ENCODE results near the gene IQSEC1.

The IQSEC1 gene

DNA sequence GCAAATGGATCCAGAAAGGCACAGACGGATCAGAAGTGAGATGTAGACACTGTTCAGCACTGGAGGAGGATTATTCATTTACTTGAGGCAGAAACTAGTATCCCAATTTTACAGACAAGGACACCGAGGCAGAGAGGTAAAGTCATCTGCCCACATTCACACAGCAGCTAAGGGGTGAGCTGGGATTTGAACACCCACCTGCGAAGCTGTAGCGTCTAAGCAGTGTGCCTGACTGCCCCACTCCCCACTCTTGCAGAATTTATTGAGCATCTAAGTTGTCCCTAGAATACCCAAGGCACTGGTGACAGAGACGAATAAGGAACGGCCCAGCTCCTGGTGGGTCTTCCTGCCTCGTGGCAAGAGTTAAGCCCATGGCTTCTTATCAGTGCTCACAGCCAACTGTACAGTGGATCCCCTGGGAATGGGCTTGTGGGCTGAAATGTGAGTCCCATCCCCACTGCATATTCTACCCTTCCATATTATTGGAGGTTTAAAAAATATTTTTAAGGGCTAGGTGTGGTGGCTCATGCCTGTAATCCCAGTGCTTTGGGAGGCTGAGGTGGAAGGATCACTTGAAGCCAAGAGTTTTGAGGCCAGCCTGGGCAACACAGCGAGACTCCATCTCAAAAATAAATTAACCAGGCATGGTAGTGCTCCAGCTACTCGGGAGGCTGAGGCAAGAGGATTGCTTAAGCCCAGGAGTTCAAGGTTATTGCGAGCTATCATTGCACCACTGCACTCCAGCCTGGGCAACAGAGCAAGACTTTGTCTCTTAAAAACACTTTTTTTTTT, 77.6 kb downstream of the IQSEC1 start:
- no peak for DNase-seq

DNA sequence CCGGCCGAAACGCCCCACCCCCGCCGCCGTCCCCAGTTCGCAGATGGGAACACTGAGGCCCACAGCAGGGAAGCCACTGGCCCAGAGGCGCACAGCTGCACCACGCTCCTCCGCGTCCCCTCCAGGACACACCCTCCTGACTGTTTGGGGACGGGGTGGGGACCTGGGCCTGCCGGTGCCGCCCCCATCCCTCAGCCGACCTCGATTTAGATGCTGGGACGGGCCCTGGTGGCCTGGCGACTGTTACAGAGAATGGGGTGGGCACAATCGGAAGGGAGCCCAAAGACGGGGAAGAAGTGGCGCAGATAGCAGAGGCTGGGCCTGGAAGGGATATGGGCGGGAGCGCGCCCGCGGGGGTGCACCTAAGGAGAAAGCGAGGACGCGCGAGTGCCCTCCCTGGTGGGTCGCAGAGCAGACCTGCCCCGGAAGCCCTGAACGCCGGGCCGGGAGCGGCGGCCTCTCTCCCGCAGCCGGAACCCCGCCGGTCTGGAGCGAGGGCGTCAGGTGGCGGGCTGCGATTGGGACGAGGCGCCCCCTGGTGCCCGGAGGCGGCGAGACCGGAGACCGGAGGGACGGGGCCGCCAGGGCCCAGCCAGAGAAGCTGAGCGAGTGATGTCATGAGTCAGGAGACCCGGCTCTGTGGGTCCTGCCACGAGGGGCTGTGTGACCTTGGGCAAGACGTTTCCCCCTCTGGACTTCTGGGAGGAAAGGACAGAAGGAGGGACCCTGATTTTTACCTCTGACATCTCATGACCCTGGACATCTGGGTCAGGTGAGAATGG, 78.4 kb downstream of the IQSEC1 start:
- peak; percentile 27 for DNase-seq

DNA sequence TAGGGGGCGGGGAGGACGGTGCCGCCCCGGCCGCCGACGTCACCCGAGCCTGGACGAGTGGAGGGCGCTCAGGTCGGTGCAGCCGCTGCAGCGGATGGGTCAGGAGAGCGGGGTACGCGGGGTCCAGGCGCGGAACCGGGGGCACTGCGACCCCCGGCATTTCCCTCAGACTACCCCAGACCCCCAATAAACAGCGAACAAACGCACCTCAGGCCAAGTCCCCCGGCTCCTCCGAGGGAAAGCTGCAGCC, 78.9 kb downstream of the IQSEC1 start:
- no peak for DNase-seq

DNA sequence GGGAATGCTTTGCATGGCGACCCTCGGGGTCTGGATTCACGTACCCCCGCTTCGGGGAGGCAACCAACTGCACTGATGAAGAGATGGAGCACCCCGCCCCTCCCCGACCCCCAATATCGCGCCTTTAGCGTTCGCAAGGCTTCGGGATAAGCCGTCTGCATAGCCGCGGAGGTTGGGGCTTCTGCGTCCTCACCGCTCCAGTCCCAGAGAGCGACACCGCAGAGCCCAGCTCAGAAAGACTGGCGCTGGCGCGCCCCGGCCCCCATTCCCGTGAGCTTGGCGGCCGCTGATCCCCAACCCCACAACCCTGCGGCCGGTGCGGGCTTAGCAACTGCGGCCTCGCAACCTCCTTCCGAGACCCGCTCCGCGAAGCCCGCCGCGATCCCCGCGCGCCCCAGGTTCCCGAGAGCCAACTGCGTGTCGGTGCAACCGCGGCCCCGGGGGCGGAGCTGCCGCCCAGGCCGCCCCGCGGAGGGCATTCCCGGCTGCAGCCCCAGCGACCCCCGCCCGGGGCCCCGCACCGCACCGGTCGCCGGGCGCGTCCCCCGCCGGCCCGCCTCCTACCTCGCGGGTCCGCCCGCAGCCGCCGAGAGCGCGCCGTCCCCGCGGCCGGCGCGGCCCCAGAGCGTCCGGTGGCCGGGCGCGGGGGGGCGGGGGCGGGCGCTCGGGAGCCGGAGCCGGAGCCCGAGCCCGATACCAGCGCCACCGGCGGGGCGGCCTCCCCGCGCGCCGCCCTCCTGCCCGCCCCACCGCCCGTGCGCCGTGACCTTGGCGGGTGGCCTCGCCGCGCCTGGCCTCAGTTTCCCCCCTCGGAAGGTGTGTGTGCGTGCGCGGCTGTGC, 79.5 kb downstream of the IQSEC1 start:
- no peak for DNase-seq

DNA sequence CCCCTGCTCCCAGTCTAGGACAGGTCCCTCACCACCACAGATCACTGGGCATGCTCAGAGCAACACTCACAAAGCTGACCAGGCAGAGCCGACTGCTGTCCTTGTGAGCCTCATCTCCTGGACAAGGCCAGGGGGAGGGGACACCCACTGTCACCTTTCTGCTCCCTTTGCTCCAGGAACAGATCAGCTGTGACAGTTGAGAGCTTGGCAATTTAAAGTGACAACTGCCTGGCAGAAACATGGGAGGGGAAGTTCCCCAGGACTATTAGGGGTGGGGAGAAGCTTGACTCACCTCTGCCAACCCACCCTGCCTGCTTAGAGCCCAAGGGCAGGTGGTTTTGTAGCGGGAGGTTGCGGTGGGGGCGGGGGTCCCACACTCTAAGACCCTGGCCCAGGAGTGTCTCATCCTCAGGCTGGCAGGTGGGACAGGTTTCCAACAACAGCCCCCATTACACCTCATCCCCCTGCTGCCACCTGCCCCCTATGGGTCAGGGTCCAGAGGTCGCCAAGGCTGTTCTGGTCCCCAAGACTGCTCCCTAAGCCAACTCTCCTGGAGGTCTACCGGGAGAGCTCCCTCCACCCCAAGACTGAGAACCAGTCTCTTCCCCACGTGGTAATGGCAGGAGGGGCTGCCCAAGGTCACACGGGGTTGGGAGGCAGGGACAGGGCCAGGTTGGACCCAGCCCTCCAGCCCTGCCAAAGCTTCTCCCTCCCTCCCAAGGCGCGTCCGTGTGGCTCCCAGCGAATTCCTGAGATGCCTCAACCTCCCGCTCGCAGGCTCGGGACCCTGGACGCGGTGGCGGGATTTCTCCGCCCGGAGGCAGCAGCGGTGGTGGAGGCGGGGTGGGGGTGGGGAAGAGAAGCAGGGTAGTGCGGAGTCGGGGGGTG, 80.4 kb downstream of the IQSEC1 start:
- no peak for DNase-seq

DNA sequence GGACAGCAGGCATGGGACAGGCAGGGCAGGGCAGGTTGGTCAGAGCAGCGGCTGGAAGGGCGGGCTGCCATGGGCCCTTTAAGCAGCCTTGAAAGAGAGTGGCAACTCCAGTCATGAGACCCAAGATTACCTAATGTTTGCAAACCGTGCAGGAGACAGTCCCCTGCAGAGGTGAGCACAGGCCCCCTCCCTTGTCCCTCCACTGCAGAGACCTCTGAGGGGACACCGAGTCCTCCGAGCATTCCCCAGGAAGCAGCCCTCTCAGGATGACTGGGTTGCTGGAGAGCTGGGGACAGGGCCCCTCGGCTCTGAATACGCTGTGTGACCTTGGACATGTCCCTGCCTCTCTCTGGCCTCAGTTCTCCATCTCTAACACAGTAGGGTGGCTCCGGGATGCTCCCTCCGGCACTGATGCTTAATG, 81.4 kb downstream of the IQSEC1 start:
- no peak for DNase-seq

DNA sequence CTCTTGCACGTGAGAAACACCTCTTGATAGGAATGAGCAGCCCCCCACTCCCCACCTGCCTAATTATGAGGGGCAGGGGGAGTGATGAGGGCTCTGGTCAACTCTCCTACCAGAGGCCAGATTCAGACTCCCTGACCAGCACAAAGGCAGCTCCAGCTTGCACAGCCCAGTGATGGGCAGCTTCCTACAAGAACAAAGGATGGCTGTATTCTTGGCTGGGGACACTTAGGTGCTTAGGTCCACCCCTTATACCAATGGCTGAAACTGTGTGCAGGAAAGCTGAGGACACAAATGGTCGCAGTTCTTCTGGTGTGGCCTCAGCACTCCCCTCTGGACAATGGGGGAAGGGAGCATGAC, 81.8 kb downstream of the IQSEC1 start:
- DNase-seq: no peak

DNA sequence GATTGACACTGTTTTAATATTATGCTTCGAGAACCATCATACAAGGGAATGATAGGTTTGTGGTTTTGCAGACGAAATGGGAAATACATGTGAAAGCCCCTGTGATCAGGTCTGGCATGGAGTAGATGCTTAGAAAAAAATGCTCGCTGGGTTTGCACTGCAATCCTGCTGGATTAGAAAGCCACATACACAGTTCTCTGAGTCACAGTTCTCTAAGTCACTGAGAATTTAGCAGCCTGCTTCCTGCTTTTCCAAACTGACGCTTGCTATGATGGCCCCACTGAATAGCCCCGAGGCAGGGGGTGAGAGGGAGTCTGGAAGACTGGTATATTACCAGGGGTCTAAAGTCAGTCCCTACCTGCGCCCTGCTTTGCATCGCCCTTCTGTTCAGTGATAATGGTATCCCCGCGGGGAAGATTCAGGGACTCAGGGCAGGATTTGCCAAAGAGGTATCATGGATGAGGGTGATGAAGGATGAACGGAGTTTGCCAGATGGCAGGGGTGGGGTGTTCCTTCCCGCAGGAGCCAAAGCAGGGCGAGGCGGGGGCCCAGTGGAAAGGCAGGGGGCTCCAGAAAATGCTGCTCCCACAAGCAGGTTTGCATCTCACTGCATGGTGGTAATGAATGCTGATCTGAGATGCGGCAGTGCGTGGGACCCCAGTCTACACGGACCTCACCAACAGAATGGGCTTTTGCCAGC, 82.3 kb downstream of the IQSEC1 start:
- DNase-seq: no peak

DNA sequence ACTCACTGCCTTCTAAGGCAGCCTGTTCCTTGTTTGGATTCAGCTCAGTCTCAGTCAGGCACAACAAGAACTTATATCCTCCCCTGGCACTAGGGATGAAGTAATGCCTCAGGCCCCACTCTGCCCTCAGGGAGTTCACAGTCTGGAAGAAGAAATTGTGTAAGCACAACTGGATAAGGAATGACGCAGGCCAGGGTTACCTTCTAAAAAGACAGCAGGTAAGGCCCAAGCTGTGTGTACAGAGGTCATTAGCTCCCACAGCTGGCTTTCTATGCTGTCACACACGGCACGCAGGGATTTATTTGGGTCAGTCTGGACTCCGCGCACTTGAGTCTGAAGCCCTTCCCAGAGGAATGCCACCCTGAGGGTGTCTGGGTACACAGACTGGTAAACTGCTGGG, 82.9 kb downstream of the IQSEC1 start:
- no peak for DNase-seq

DNA sequence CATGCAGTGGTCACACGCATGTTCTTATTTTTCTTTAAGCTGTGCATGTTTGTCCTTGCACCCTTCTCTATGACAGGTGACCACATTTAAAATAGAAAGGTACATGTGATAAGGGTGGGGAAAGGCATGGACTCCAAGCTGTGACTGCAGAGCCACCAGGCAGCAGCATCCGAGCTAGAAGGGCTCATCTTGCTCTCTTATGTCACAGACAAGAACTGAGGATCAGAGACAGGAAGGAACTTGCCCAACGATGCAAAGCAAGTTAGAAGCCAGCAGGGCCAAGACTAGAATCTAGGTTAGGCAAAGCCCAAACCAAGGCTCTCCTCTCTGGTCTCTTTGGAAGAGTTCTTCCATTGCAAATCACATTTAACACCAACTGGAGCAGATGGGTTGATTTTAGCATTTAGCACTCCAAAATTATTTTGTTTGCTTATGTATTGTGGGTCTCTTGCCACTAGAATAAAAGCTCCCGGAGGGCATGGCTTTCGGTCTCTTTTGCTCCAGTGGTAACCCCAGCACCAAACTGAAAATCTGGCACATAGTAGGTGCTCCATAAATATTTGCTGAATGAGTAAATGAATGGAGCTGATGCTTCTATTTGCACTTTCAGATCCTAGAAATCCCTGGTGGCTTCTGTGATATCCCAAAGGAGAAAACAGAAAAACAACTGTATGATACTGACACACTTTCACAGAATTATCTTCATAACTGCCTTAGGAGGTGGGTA, 84.3 kb downstream of the IQSEC1 start:
- DNase-seq: no peak

DNA sequence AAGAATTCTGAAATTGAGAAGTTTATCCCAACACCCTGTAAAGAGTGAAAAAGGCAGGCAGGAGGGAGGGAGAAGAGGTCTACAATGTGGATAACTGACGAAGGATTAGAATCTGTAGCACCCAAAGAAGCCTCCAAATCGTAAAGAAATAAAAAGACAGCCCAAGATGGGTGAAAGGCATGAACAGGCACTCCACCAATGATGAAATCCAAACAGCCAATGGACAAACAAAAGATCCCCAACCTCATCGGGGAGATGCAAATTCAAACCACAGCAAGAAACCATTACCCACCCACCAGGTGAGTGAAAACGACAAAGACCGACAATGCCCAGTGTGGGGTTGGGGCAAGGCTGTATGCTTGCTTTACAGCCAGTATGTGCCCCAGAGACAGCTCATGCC, 85.6 kb downstream of the IQSEC1 start:
- DNase-seq: no peak

DNA sequence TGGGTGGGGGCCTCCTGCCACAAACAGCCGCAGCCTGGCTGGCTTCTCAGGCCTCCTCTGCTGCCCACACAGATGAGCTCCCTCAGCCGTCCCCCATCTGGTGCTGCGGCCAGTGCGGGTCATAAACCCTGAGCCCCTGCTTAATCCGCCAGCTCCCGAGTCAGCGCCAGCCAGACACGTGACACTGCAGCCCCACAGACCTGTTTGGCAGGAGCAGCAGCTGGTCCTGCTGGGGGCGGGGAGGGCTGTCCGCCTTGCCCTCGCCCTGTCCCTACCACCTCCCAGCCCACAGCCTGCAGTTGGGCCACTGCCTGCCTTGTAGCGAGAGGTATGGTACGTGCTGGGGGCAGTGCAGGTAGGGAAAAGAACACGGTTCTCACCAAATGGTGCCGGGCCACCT, 86.2 kb downstream of the IQSEC1 start:
- DNase-seq: peak; percentile 28

DNA sequence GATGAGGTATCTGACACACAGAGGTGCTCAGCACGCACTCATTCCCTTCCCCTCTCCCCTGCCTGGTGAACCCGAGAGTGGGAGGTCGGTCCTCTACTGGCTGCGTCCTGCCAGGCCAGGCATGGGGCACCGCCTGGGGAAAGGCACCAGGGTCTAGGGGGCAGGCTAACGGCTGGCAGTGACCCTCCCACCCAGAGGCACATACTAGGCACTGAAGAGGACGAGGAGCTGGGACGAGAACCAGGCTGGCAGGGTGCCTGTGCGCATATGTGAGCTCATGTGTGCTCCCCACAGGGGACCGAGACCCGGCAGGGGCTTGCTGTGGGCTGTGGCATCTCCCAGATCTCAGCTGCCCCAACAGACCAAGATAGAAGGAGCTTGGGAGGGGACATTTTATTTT, 86.7 kb downstream of the IQSEC1 start:
- DNase-seq: no peak

DNA sequence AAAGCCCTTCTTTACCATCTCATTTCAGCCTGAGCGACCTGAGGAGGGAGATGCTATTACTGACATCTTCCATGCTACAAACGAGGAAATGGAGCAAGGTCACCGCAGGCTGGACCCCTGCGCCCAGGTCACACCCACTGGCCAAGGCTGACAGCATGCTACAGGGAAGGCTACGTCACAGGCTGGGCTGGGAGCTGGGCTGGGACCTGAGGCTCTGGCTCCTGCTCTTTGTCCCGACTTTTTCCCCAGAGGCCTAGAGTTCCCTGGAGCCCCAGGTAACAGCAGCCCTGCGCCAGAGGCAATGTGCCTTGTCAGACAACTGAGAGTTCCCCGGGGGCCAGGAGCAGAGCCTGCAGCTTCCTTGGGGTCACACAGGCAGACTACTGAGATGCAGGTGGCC, 87.2 kb downstream of the IQSEC1 start:
- no peak for DNase-seq

DNA sequence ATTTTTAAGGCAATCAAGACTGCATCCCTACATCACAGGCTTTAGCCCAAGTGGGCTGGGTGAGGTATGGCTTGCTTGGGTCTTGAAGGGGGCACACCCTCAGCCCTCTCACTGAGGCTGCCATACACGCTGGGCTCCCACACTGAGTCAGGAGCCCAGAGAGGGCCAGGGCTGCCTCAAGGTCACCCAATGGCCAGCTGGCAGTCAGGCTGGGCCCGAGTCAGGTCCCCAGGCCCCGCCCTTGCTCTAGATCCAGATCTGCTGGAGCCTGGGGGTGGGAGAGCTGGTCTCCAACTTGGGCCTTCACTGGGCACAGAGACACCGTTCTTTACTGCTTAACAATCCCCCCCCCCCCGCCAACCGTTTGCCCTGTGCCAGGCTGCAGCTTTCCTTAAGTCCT, 88.1 kb downstream of the IQSEC1 start:
- DNase-seq: no peak

DNA sequence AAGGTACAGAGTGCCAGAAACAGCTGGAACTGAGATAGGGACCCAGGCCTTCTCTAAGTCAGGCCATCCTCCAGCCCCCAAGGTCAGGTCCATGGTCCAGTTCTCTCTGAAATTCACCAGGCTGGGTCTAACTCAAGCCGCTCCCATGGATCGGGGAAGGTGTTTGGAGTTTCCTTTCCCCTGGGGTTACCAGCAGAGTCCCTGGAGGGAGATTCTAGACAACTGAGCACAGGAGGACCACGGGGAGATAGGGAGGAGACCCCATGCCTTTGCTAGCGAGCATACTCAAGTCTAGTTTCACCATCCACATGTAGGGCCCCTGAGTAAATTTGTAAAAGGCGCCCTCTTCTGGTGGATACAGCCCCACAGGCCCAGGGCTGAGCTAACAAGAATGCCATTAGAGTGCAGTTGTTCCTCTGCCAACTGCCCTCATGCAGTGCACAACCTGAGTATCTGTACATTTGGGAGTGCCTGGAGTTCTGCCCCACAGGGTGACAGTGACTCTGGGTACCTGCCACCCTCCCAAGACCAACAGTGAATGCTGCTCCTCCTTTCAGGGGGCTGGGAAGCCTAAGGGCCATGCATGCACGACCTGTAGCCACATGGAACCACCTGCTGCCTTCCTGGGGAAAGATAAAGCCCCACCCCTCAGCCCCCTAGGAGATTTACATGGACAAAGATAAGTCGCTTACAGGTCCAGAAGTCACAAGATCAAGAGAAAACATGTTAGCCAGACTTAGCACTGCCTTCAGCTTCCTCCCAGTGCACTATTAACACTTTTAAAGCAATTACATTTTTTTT, 89.0 kb downstream of the IQSEC1 start:
- no peak for DNase-seq

DNA sequence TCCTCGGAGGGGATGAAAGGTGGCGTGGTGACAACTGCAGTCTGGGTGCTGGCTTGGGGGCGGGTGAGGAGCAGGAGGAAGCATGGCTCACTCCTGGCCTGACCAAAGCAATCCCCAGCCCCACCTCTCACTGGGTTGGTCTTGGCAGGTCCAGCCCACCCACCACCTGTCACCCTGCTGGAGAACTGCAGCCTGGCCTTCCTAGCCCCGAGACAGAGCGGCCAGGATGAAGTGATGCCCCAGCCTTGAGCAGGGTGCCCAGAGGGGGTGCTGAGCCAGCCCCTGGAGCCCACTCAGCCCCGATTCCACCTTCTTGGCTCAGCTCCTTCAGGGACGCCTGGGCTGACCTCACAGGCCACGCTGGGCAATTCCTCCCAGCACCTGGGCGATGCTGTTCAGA, 89.9 kb downstream of the IQSEC1 start:
- DNase-seq: peak; percentile 64

DNA sequence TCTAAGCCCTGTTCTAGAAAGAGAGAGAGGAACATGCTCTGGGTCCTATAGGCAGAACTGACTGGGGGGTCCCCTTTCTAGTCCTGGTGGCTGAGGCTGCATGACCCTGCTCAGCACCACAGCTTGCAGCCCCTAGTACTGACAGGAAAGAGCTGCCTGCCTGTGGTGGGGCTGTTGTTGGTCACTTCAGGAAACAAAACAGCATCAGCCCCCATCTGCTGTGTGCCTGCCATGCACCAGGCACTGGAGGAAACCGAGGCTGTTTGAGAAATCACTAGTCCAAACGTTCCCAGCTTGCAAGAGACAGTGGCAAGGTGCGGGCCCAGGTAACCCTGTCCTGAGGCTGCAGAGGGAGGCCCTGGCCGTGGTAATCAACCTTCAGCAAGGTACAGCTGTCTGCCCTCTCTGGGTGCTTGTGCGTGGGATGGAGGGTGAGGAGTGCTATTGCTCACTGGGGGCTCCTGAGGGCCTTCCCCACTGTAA, 90.6 kb downstream of the IQSEC1 start:
- DNase-seq: no peak

DNA sequence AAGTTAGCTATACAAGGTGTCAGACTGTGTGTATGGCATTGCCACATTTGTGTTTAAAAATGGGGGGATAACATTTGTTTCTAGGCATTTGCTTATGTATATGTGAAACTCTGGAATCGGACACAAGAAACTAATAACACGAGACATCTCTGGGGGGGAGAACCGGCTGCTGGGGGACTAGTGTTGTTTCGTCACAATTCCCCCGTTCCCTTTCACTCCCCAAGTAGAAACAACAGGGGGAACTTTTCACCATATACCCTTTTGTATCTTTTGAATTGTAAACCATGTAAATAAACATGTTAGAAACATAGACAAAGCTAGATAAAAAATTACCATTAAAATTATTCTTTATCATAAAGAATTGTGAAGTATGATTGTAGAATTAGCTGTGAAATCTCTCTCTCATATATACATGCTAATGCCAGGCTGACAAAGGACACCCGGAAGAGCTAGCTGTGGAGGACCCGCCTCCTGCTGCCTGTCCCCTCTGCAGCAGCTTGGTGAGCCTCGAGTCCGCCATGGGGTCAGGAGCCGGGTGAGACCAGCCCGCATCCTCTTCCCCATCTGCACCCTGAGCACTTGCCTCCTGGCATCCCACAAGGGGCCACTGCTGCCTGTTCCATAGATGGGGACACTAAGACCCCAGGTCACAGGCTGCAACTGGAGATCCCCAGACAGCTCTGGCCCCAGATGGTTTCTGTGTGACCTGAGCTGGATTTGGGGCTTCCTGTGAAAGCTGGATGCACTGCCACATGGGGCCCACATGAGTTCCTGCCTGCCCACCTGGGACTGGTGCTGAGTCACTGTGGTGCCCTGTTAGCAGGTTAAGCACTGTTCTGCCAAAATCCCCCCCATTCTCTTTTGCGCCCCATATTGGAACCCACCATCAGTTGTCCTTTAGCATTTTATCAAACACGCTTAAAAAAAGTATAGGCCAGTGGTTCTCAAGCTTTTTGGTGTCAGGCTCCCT, 91.6 kb downstream of the IQSEC1 start:
- DNase-seq: no peak

All from NCI-H524 treated with DMSO at 0.1 percent for 48 hours (cell line).